ENCODE data around the gene BCL10.

GRCh38 chr1:85245891-85246290 lies 30.5 kb downstream of the BCL10 start:
- no peak for TF ChIP-seq EZH2 (IDR thresholded peaks at IDR 0.05; ENCODE audit: borderline replicate concordance, low read depth, low read length, severe bottlenecking)
- TF ChIP-seq CTCF (IDR thresholded peaks at IDR 0.05; ENCODE audit: borderline replicate concordance, extremely low read depth, low read length, poor library complexity, severe bottlenecking): no peak
